CD8-positive, alpha-beta memory T cell (primary cell): ENCODE data around the gene TFB2M. TPM values are rescaled to one million over a fixed set of nuclear protein-coding genes. Genes with fewer than 3 reads are reported as not detected.

ENCODE experiments used
- CTCF ChIA-PET: fragments of 350-600 bp; sonication (Branson Sonifier 250); formaldehyde crosslinking; loops from one replicate; lab custom pipeline; 2021; ENCODE audit warnings: antibody characterized with exemption; lab: Charles Lee
- POLR2A ChIA-PET: fragments of 350-600 bp; sonication (Branson Sonifier 250); formaldehyde crosslinking; loops from one replicate; lab custom pipeline; 2021; ENCODE audit warnings: antibody characterized with exemption; lab: Charles Lee
- DNase-seq, 5 donors: peaks; one replicate each; pipeline versions ENCODE4 v3.0.0 to v3.0.0-alpha.2; 2020 to 2022; ENCODE audit warnings: mixed read lengths in 1 of 5
- H3K27ac ChIP-seq: one replicate; pipeline ENCODE4 v1.7.0; 2013; ENCODE audit warnings: low read depth, mild to moderate bottlenecking, low read length, moderate library complexity
- H3K27me3 ChIP-seq: 2 replicates; pipeline ENCODE4 v1.7.0; 2013; ENCODE audit warnings: low read length, mild to moderate bottlenecking; ENCODE audit not compliant: insufficient read depth, poor library complexity, severe bottlenecking
- H3K36me3 ChIP-seq: 2 replicates; pipeline ENCODE4 v1.7.0; 2013; ENCODE audit warnings: mild to moderate bottlenecking, low read length, moderate library complexity; ENCODE audit not compliant: insufficient read depth
- H3K4me1 ChIP-seq: 2 replicates; pipeline ENCODE4 v1.7.0; 2013; ENCODE audit warnings: mild to moderate bottlenecking, low read length, moderate library complexity; ENCODE audit not compliant: insufficient read depth
- H3K4me3 ChIP-seq: 2 replicates; pipeline ENCODE4 v1.7.0; 2013; ENCODE audit warnings: mild to moderate bottlenecking, low read length
- H3K9me3 ChIP-seq: 2 replicates; pipeline ENCODE4 v1.7.0; 2013; ENCODE audit warnings: mild to moderate bottlenecking, low read length
- H3K27ac Mint-ChIP-seq, 8 donors: one replicate each; pipeline ENCODE4 v1.8.0; 2020 to 2021; ENCODE audit warnings: mixed read lengths in 8 of 8, mild to moderate bottlenecking in 6 of 8, inconsistent platforms in 3 of 8, moderate library complexity in 3 of 8
- H3K27me3 Mint-ChIP-seq, 2 donors: one replicate each; pipeline ENCODE4 v1.8.0; 2020 to 2021; ENCODE audit warnings: mixed read lengths in 2 of 2, mild to moderate bottlenecking in 1 of 2, moderate library complexity in 1 of 2
- H3K36me3 Mint-ChIP-seq, 3 donors: one replicate each; pipeline ENCODE4 v1.8.0; 2020 to 2021; ENCODE audit warnings: mixed read lengths in 3 of 3, inconsistent platforms in 1 of 3, mild to moderate bottlenecking in 1 of 3
- H3K4me1 Mint-ChIP-seq, 3 donors: one replicate each; pipeline ENCODE4 v1.8.0; 2020 to 2021; ENCODE audit warnings: mixed read lengths in 3 of 3, inconsistent platforms in 1 of 3, mild to moderate bottlenecking in 1 of 3
- H3K4me3 Mint-ChIP-seq, 7 donors: one replicate each; pipeline ENCODE4 v1.8.0; 2020 to 2021; ENCODE audit warnings: mixed read lengths in 7 of 7, mild to moderate bottlenecking in 6 of 7, moderate library complexity in 4 of 7, inconsistent platforms in 2 of 7
- H3K9me3 Mint-ChIP-seq, 5 donors: one replicate each; pipeline ENCODE4 v1.8.0; 2020 to 2022; ENCODE audit warnings: mixed read lengths in 5 of 5, mild to moderate bottlenecking in 3 of 5, moderate library complexity in 2 of 5, inconsistent platforms in 1 of 5
- polyA plus RNA-seq: library from polyadenylated mRNA; unstranded; fragments of 300-500 nt; fragmentation: Illumina TruSeq; gene quantifications from one replicate; pipeline ENCODE4 v1.2.3, GENCODE V29; 2021
- total RNA-seq, 2 experiments: library from RNA; stranded (reverse); gene quantifications; one replicate each; pipeline ENCODE4 v1.2.3, GENCODE V29; 2021

TFB2M gene
- total and polyA plus RNA-seq, 3 experiments from 2014 or later = 16.7 to 32.9 (median 31.9) TPM

- Histone ChIP-seq H3K27ac (no peak overlapping the region), H3K9me3 (peaks cover 7% of the 10 kb centered on the region), H3K4me3 (no peak overlapping the region), H3K36me3 (no peaks in the 10 kb centered on the region), H3K27me3 (no peaks in the 10 kb centered on the region), H3K4me1 (peaks cover 7% of the 10 kb centered on the region)
- no peak overlapping the region for H3K4me3 Mint-ChIP-seq
- no peak overlapping the region for H3K27ac Mint-ChIP-seq
- POLR2A ChIA-PET = no interaction called here
- peaks cover 4 to 13% (median 11%) of the 10 kb centered on the region in 5 donors for H3K9me3 Mint-ChIP-seq
- H3K27me3 Mint-ChIP-seq = no peaks in the 10 kb centered on the region
- CTCF ChIA-PET = no interaction called here
- H3K4me1 Mint-ChIP-seq = peaks cover 22 to 32% (median 30%) of the 10 kb centered on the region in 3 donors
- peaks cover 0 to 8% (median 7%) of the 10 kb centered on the region in 3 donors for H3K36me3 Mint-ChIP-seq
- no peak for DNase-seq
Observed at GRCh38 chr1:246510147-246511030, 55.7 kb downstream of the TFB2M start.

- H3K4me3 ChIP-seq = no peak overlapping the region
- no peaks in the 10 kb centered on the region for H3K36me3 ChIP-seq
- H3K27me3 ChIP-seq = no peaks in the 10 kb centered on the region
- ChIA-PET CTCF (interaction anchor here (0.9 kb wide), 1 partner anchor 11 kb away, joined by 3 read pairs; no protein-coding TSS in a partner anchor), POLR2A (no interaction called here)
- Mint-ChIP-seq H3K27ac (no peak overlapping the region), H3K36me3 (peaks cover 0 to 8% (median 0%) of the 10 kb centered on the region in 3 donors), H3K4me3 (no peak overlapping the region), H3K4me1 (peaks cover 26 to 35% (median 30%) of the 10 kb centered on the region in 3 donors), H3K9me3 (peaks cover 0 to 2% (median 0%) of the 10 kb centered on the region in 5 donors), H3K27me3 (no peaks in the 10 kb centered on the region)
- no peak overlapping the region for H3K27ac ChIP-seq
- no peaks in the 10 kb centered on the region for H3K9me3 ChIP-seq
- DNase-seq = no peak
- H3K4me1 ChIP-seq = peaks cover 7% of the 10 kb centered on the region
Observed at GRCh38 chr1:246508897-246509688, 57.0 kb downstream of the TFB2M start.

DNA sequence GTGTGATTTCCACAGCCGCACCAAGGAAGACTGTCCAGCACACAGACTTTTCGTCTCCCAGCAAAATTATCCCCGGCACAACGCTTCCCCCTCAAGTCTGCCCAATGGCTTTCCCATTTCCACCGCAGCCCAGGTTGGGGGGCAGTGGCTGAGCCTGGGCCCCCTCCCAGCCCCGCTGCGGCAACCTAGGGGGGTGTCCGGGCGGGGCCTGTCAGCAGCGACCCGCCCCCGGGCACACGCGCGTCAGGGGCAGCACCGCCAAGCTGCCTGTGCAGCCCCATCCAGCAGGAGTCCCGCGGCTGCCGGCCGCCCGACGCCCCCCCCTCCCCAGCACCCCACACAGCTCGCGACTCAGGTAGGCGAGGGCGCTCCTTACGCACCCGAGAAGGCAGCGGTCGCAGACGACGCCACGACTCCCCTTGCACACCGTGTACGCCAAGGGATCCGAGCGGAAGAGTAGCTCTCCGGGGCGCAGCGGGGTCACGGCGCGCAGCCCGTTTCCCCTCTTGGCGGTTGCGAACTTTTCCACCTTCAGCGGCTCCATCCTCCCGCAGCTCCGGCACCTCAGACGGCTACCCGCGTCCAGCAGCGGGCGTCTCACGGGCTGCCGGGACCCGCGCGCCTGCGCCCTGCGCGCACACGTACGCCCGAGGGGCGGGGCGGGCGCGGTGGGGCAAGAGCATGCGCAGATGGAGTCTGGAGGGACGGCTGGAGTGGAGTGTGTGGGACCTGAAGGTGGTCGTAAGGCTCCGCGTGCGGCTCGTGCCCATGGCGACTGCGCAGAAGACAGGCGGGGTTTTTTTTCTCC is 59.2 kb downstream of the TFB2M start, which contains the start of gene SMYD3:
SMYD3 (minus strand) TSS at position 606 of the 808 bp plus-strand sequence.
- Mint-ChIP-seq H3K27ac (peak within 1 kb of the TSS; percentile 80 to 96 (median 92)), H3K4me1 (peaks cover 29 to 34% (median 32%) of the 10 kb centered on the region in 3 donors), H3K36me3 (peaks cover 0 to 8% (median 0%) of the 10 kb centered on the region in 3 donors), H3K4me3 (peak within 1 kb of the TSS; percentile 90 to 97 (median 96)), H3K9me3 (no peaks in the 10 kb centered on the region), H3K27me3 (no peaks in the 10 kb centered on the region)
- peak within 1 kb of the TSS; percentile 90 for H3K4me3 ChIP-seq
- peak within 1 kb of the TSS; percentile 46 for H3K27ac ChIP-seq
- peak; percentile 72 to 84 (median 76) for DNase-seq
- H3K9me3 ChIP-seq = no peaks in the 10 kb centered on the region
- no peaks in the 10 kb centered on the region for H3K36me3 ChIP-seq
- H3K4me1 ChIP-seq = peaks cover 7% of the 10 kb centered on the region
- no peaks in the 10 kb centered on the region for H3K27me3 ChIP-seq
- ChIA-PET CTCF (interaction anchor here (0.9 to 2.7 kb wide), 4 partner anchors 9 to 60 kb away, joined by 3 to 7 read pairs (median 4); partner anchors contain the start of gene CNST), POLR2A (interaction anchor here (1.3 kb wide), 1 partner anchor 59 kb away, joined by 3 read pairs; the partner anchor contains the start of genes CNST and TFB2M)

- Histone ChIP-seq H3K27ac (peak overlapping the region; percentile 46), H3K9me3 (no peaks in the 10 kb centered on the region), H3K36me3 (no peaks in the 10 kb centered on the region), H3K4me3 (peak overlapping the region; percentile 90), H3K4me1 (peaks cover 7% of the 10 kb centered on the region), H3K27me3 (no peaks in the 10 kb centered on the region)
- peaks cover 35 to 37% (median 37%) of the 10 kb centered on the region in 3 donors for H3K4me1 Mint-ChIP-seq
- ChIA-PET CTCF (interaction anchor here (1.0 to 2.7 kb wide), 2 partner anchors 9 to 60 kb away, joined by 3 to 7 read pairs; partner anchors contain the start of gene CNST), POLR2A (interaction anchor here (0.6 to 1.3 kb wide), 2 partner anchors 59 to 1672 kb away, joined by 3 read pairs; partner anchors contain the start of genes CNST and TFB2M)
- H3K36me3 Mint-ChIP-seq = peaks cover 0 to 9% (median 0%) of the 10 kb centered on the region in 3 donors
- H3K9me3 Mint-ChIP-seq = no peaks in the 10 kb centered on the region
- H3K4me3 Mint-ChIP-seq = peak overlapping the region; percentile 90 to 97 (median 96)
- H3K27ac Mint-ChIP-seq = peak overlapping the region; percentile 73 to 91 (median 84)
- no peak for DNase-seq
- no peaks in the 10 kb centered on the region for H3K27me3 Mint-ChIP-seq
Observed at GRCh38 chr1:246506367-246506673, 59.7 kb downstream of the TFB2M start.

DNA sequence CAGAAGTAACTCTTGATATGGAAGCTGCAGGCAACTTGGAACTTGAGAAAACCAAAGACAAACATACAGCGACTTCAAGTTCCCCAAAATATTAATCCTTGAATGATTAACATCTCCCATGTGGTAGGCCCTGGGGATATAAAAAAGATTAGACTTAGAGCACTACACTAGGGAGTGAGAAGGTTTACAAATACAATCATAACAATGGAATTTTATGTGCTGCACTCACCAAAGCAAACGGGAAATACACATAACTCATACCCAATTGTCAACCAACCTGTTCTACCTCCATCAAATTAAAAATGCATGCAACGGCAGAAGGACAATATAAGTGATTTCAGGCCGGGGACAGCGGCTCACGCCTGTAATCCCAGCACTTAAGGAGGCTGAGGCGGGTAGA is 62.7 kb downstream of the TFB2M start:
- no peak for DNase-seq
- H3K4me3 ChIP-seq = no peak overlapping the region
- Mint-ChIP-seq H3K9me3 (no peaks in the 10 kb centered on the region), H3K27ac (peak overlapping the region in 1 of 8 donors; percentile 59), H3K4me3 (peak overlapping the region in 1 of 7 donors; percentile 35), H3K36me3 (peaks cover 0 to 9% (median 0%) of the 10 kb centered on the region in 3 donors), H3K4me1 (peaks cover 36 to 42% (median 40%) of the 10 kb centered on the region in 3 donors), H3K27me3 (no peaks in the 10 kb centered on the region)
- peaks cover 7% of the 10 kb centered on the region for H3K4me1 ChIP-seq
- ChIA-PET POLR2A (no interaction called here), CTCF (no interaction called here)
- no peak overlapping the region for H3K27ac ChIP-seq
- no peaks in the 10 kb centered on the region for H3K36me3 ChIP-seq
- no peaks in the 10 kb centered on the region for H3K9me3 ChIP-seq
- H3K27me3 ChIP-seq = no peaks in the 10 kb centered on the region

- ChIA-PET CTCF (interaction anchor here (0.7 to 1.6 kb wide), 4 partner anchors 9 to 203 kb away, joined by 3 to 11 read pairs (median 5); partner anchors contain the start of gene SMYD3), POLR2A (no interaction called here)
- Histone ChIP-seq H3K27me3 (no peaks in the 10 kb centered on the region), H3K27ac (no peak overlapping the region), H3K4me3 (no peak overlapping the region), H3K4me1 (no peaks in the 10 kb centered on the region), H3K9me3 (no peaks in the 10 kb centered on the region), H3K36me3 (no peaks in the 10 kb centered on the region)
- Mint-ChIP-seq H3K9me3 (no peaks in the 10 kb centered on the region), H3K36me3 (peaks cover 0 to 2% (median 2%) of the 10 kb centered on the region in 3 donors), H3K27ac (peak overlapping the region in 3 of 8 donors; percentile 36 to 72 (median 68)), H3K4me3 (no peak overlapping the region), H3K4me1 (peaks cover 16 to 24% (median 20%) of the 10 kb centered on the region in 3 donors), H3K27me3 (no peaks in the 10 kb centered on the region)
- peak in 2 of 5 donors; percentile 59 to 64 for DNase-seq
Observed at GRCh38 chr1:246497331-246497915, 68.6 kb downstream of the TFB2M start.
